ENCODE data around the gene TUBA3C.
"Not testable (repeated sequence)": the region's sequence is repeated elsewhere in the genome, so short reads cannot be mapped to it uniquely, and the experiment has no call there.

The TUBA3C gene

DNA sequence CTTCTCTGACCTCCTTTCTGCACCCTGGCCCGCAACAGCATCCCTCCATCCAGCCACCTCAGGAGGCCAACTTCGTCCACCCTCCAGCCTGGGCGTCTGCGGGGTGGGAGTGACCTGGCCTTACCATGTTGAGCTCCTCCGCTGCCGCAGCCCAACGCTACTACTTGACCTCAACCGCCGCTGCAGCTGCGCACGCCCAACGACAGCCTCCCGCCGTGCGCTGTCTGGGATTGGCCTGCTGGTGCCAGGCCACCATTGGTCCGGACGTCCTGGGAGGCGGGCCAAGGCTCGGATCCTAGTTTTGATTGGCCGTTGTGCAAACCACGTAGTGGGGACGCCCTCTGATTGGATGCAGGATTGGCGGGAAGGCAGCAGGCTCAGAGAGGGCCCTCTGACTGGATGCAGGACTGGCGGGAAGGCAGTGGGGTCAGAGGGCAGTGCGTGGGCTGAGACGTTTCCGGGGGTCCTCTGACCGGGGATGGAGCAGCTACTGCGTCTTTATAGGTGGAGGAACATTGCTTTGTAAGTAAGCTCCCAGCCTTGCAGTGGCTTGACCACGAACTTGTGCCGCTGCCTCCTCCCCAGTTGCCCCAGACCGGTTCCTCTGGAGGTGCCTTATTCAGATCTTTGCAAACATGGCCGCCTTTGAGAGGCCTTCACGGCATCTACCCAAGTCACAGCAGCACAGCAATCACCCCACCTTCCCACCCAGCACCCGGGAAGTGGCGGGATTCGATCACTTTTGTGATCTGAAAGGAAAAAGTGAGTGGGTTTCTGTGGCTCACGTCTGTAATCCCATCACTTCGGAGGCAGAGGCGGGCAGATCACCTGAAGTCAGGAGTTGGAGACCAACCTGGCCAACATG is at the start of gene TUBA3C:
Gene TUBA3C, minus strand, starts transcription at position 204 of the 865 bp plus-strand sequence. Its CDS starts 77 bp downstream, at position 127.
- DNase-seq: no peak

DNA sequence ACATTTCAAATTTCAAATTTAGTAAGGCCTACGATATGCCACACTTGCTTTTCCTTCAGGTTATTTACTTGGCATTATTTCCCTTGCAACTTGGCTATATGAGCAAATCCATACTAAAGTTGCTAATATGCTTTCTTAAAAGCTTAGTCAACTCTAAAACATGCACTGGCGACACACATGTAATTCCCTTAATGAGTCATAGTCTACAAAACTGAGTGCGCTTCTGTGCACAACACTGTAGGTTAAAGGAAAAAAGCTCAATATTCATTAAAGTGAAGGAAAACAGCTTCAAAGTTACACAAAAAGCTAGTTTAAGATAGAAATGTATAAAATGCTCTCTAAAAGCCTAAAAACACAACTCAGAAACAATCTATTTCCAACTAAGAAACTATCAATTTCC is 25.8 kb upstream of the TUBA3C start:
- not testable (repeated sequence) for DNase-seq

DNA sequence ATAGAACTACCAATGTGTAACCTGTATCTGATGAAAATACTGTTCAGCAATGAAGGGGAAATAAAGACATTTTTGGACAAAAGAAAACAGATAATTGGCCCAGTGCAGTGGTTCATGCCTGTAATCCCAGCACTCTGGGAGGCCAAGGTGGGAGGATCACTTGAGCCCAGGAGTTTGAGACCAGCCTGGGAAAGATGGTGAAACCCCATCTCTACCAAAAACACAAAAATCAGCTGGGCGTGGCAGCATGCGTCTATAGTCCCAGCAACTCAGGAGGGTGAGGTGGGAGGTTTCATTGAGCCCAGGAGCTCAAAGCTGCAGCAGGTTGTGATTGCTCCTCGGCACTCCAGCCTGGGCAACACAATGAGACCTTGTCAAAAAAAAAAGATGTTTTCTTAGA is 11.0 kb upstream of the TUBA3C start:
- not testable (repeated sequence) for DNase-seq

DNA sequence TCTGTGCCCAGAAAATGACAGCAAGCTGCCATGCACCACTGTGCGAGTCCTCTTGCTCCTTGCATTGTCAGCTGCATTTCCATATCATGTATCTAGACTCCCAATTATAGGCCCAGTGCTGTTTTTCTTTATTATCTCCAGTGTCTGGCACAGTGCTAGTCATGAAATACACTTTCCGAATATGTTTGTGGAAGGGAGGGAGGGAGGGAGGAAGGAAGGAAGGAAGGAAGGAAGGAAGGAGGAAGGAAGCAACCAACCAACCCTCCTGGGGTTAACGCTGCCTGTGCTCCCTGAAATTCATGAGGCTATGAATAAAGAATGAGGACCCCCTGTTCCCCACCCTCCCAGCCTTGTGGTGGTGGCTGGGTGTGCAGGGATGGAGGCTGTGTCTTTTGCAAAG is 8.3 kb upstream of the TUBA3C start:
- not testable (repeated sequence) for DNase-seq

DNA sequence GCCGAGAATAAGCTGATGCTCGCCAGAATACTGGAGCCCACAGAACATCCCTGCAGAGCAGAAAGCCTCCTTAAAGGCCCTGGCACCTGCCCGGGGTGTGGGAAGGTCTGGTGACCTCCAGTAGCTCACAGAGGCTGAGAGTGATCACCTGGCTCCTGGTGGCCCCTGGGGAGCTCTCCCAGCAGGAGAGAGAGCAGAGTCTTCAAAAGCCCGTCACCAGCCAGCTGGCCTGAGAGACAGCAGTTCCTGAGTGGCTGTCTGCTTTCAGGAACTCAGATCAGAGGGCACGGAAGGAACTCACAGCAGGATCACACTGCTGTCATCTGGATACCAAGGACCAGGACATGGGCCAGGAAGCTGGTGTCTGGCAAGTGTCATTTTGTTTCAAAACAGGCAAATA is 7.7 kb upstream of the TUBA3C start:
- not testable (repeated sequence) for DNase-seq

DNA sequence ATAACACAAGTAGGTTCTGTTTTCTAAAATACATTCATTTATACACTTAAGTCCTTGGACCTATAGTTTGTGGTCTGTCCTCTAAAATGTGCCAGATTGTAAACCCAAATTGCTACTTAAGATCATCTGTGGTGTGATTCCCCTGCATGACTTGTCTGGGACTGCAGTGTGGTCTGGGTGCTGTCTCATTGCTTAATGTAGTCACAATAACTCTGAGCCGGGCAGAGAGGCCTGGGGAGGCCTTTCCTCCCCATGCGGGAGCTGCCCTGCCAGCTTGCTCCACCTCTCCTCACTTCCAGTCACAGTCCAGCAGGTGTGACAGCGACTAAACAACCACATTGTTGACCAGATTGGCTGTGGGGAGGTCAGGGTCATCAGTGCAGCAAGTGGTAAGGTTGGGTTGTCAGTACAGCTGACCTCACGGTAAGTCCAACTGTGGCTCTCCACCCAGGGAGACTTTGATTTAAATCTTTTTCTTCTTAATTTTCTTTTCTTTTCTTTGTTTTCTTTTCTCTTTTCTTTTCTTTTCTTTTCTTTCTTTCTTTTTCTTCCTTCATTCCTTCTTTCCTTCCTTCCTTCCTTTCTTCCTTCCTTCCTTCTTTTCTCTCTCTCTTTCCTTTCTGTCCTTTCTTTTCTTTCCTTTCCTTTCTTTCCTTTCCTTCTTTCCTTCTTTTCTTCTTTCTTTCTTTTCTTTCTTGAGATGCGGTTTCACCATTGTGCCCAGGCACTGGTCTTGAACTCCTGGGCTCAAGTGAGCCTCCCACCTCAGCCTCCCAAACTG is 4.4 kb upstream of the TUBA3C start:
- DNase-seq: no peak

DNA sequence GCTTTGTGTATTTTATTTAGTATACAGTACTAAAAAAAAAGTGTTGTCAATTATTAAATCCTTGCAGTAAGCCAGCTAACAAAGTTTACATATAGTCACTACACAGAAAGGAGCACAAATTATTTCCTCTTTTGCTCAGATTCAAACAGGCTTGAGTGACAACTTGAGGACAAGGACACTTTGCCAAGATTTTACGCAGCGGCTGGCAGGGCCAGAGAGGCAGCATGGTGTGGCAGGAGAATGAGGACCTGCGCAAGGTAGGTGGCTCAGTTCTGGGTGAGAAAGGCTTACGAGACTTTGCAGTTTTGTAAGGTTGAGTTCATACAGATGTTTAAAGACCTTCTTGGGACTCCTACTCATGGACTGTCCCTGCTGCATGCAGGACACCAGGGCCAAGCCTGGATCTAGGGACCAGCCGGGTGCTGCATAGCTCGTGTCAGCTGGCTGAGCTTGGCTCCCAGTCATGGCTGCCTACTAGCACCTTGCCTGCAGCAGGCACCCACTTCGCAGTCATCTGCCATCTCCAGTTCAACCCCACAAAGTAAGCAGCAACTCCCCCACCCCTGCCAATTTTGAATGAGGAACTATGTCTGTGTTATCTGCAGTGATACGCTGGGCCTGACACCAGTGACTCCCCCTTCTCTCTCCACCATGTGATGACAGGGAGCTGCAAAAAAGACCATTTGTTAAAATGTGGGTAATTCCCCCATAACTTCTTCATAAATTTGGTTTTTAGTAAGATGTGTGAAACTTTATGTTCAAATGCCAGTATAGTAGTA is 3.7 kb upstream of the TUBA3C start:
- no peak for DNase-seq

DNA sequence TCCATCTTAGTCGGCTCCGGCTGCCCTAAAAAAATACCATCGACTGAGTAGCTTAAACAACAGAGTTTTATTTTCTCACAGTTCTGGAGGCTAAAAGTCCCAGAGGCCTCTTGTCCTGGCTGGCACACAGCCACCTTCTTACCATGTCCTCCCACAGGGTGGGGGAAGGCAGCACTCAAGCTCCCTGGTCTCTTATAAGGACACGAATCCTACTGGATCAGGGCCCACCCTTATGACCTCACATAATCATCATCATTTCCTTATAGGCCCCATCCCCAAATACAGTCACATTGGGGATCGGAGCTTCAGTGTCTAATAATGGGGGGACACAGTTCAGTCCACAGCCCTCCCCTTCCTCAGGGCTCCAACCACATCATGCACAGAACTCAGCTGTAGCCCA is 2.6 kb upstream of the TUBA3C start:
- DNase-seq: no peak

DNA sequence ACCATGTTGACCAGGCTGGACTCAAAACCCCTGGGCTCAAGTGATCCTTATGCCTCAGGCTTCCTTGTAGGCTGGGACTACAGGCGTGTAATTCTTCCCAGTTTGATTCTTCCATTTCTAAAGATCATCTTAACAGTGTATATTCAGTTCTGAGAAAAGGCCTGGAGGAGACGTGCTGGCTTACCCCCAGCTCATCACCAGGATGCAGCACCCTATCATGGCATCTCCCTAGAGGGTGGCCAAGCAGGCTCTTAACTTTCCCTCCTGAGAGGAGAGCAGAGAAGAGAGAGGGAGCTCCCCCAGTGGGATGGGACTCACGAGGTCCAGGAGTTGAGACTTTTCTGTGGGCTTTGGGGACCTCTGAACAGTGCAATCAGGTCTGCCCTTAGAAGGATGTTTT is 2.1 kb upstream of the TUBA3C start:
- DNase-seq: no peak

DNA sequence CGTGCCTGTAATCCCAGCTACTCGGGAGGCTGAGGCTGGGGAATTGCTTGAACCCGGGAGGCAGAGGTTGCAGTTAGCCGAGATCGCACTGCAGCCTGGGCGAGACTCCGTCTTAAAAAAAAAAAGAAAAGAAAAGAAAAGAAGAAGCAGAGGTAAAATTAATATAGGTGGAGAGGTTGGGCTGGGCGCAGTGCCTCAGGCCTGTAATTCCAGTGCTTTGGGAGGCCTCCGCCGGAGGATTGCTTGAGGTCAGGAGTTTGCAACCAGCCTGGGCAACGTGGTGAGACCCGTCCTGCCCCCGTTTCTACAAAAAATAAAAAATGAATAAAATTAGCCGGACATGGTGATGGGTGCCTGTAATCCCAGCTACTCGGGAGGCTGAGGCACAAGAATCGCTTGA is 912 bp upstream of the TUBA3C start:
- no peak for DNase-seq

DNA sequence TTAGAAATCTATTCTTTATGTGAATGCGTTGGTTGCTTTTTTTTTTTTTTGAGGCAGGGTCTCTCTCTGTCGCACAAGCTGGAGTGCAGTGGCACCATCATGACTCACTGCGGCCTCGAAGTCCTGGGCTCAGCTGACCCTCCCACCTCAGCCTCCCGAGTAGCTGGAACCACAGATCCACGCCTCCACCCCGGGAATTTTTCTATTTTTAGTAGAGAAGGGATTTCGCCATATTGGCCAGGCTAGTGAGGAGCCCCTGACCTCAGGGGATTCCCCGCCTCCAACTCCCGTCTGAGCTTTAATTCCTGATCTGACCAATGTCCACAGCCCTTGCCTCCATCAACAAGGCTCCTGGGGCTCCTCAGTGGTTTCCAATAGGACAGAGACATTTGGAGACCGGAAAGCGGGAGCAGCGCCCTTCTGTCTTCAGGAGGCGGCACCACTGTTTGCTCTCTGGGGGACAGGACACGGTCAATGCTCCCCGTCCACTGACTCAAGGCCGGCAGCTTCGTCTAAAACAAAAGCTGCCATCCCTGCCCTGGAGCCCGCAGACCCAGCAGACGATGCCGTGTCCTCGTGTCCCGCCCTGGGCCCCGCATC is 503 bp downstream of the TUBA3C start:
- DNase-seq: no peak

DNA sequence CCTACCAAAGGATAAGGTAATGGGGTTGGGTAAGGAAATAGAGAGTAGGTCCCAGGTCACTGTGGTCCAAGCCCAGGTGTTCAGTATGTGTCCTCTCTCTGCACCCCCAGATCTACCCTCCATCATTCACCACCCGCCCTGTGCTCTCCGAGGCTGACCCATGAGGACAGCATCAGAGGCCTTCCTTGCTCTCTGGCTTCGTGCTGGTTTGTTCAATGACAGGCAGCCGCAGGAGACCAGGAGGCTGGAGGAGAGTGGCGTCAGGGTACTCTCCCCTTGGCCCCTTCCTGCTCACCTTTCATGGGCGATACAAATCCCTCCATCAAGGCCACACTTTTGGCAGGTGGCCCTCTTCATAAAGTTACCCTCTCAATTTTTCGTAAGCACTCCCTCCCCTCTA is 1.7 kb downstream of the TUBA3C start:
- no peak for DNase-seq

DNA sequence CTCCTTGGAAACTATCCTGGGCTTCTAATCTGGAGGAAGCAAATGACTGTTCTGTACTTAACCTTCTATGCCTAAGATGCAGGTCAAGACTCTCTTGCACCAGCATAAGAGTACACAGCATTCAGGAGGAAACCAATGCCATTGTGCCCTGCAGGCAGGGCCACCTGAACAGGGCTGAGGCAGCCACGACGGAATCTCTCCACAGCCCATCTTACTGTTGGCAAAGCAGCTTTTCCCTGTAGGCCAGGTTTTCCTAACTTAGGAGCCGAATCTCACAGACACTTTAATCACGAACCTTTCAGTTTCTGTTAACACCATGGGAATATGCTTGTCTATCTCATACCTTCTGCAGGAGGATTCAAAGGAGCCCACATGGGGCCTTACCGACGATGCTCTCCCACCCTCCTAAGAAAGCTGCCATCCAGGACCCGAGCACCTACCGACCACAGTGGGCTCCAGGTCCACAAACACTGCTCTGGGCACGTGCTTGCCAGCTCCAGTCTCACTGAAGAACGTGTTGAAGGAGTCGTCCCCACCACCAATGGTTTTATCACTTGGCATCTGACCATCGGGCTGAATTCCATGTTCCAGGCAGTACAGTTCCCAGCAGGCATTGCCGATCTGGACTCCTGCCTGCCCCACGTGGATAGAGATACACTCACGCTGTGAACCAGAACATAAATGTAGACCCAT is 2.6 kb downstream of the TUBA3C start:
- DNase-seq: no peak

DNA sequence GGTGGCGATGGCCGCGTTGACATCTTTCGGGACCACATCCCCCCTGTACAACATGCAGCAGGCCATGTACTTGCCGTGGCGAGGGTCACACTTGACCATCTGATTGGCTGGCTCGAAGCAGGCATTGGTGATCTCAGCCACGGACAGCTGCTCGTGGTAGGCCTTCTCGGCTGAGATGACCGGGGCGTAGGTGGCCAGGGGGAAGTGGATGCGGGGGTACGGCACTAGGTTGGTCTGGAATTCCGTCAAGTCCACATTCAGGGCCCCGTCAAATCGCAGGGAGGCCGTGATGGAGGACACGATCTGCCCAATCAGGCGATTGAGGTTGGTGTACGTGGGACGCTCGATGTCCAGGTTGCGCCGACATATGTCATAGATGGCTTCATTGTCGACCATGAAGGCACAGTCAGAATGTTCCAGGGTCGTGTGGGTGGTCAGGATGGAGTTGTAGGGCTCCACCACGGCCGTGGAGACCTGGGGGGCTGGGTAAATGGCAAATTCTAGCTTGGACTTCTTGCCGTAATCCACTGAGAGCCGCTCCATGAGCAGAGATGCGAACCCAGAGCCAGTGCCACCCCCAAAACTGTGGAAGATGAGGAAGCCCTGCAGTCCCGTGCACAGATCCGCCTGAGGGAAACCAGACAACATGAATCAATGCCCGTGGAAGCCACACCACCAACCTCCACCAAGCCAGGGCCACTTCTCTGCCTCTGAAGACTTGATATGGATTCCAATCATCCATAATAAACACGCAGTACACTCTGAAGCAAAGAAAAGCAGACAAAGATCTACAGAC is 4.4 kb downstream of the TUBA3C start:
- not testable (repeated sequence) for DNase-seq

DNA sequence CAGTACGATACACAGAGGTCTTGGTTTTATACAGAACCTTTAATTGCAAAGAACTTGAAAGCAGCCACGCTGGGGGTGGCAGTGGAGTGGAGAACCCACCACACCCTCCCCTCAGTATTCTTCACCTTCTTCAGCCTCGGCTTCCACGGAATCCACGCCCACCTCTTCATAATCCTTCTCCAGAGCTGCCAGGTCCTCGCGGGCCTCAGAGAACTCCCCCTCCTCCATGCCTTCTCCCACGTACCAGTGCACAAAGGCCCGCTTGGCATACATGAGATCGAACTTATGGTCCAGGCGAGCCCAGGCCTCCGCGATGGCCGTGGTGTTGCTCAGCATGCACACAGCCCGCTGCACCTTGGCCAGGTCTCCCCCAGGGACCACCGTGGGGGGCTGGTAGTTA is 7.9 kb downstream of the TUBA3C start:
- DNase-seq: no peak

DNA sequence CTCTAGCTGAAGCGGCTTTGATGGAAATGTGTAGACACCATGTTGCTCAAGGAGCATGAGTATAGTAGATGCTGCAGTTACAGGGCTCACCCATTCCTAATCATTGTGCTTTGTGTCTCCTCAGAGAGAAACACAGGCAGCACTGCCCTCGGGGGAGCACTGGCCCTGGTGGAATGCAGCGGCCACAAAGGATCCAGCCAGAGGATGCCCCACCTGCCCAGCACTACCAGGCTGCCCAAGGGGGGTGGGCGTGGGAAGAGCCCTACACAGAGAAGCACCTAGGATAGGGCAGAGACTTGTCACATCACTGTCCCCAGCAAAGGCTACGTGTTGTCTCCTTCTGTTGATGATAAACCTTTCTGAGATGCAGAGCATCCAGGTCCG is 9.0 kb downstream of the TUBA3C start:
- DNase-seq: no peak

DNA sequence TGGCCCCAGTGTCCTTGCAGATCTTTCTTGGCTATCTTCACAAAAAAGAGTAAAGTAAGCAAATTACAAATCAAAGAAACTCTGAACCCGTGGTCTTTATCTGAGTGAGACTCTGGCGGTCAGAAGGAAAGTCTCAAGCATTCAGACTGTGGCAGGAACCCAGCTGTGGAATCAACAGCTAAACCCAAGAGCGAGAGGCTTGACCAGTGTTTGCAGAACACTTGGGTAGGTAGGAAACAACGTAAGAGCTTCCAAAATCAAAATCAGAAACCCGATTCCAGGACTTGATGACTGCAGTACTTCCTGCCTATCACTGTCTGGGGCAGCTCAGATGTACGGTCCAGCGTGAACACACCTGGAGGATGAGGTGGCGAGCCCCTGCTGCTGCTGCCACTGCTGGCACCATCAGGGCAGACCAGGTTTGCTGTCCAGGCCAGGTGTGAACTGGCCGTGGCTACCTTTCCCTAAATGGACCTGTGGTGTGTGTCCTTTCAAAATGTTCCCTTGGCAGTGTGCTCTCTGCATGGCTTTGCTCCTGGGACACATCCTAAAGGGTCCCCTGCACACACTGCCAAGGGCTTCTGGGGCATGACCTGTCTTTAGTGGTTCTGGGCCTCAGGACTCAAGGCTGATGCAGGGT is 9.5 kb downstream of the TUBA3C start:
- DNase-seq: no peak

DNA sequence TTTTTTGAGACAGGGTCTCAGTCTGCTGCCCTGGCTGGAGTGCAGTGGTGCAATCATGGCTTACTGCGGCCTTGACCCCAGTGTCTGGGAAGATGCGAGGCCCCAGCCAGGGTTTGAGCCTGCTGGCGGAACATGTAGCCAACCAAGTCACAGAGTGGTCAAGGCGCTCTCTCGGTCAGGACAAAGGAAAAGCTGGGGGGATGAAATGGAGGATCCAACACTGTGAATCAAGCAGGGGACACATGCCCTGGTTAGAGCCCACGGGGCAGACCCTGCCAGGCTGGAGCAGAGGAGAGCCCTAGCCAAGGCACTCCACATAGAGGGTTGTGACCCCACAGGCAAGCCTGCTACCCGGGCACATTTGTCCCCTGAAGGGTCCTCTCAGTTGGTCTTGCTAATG is 10.1 kb downstream of the TUBA3C start:
- no peak for DNase-seq

DNA sequence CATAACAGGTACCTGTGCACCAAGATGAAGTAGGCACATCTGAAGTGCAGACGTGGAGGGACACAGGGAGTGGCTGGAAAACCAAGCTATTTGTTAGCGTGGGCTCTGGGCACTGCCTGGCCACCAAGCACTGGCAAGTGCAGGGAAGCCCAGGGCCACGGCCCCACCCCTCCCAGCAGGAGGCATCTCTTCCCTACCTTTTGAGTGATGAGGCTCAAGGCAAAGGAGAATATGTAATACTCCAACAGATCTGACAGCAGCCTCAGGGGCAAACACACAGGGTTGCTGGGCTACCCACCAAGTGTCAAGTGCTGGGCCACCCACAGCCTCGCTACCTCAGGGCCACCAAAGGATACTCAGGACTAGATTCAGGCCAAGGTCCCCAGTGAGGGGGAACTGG is 11.6 kb downstream of the TUBA3C start:
- no peak for DNase-seq

DNA sequence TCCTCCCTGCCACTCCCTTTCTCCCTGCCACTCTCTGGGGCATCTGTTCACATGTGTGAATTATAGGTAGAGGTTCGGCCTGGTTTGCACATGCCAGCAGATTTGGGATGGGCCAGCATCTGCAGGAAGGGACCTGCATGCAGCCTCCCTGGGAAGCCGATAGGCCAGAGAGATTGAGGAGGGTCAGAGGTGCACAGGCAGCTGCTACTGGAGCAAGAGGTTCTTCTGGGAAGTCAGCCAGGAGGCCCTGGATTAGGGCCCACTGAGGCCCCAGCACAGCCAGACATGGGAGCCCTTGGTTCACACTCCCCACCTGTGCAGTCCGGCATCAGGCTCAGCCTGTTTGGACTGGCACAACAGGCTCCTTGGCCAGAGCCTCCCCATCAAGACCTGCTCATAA is 12.1 kb downstream of the TUBA3C start:
- no peak for DNase-seq

DNA sequence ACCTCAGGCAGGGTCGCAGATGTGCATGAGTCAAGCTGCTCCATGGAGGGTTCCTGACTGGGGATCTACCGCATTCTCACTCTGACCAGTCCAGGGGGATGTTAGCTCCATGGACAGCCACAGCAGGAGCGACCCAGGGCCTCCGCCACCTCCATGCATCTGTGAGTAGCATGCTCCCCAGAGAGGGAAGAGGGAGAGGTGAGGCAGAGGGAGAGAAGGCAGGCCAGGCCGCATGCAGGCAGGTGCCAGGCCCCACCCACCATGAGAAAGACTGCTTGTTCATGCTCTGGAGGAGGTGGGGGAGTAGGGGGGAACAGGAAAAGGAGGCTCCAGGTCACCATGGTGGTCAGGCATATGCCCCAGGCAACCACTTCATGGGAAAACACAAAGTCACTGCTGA is 20.3 kb downstream of the TUBA3C start:
- DNase-seq: no peak

All from NCI-H82 (cell line).